Gastrocnemius medialis (tissue), 4 donors: ENCODE results near the gene NPTXR. TPM values are rescaled to one million over a fixed set of nuclear protein-coding genes. Genes with fewer than 3 reads are reported as not detected.

Source experiments
- ATAC-seq, 2 donors: fragments of 150-250 bp; one replicate each; pipeline ENCODE4 v1.9.1; 2016
- DNase-seq, 2 donors: peaks; one replicate each; pipeline ENCODE4 v3.0.0-alpha.2; 2019
- H3K27ac ChIP-seq, 4 donors: fragments of 200-600 bp; sonication (generic); 1 replicate in 1 of 4; 2 replicates in 3 of 4; pipeline ENCODE4 v1.5.1; 2016 to 2018; ENCODE audit warnings: mild to moderate bottlenecking in 2 of 4, moderate library complexity in 1 of 4
- H3K27me3 ChIP-seq, 3 donors: fragments of 200-600 bp; sonication (generic) in 2 of 3; 1 replicate in 1 of 3; 2 replicates in 2 of 3; pipeline versions ENCODE4 v1.5.1 to v1.6.0; 2016 to 2019; ENCODE audit warnings: mild to moderate bottlenecking in 1 of 3, moderate library complexity in 1 of 3
- H3K36me3 ChIP-seq, 2 donors: fragments of 200-600 bp; sonication (generic) in 1 of 2; one replicate each; pipeline ENCODE4 v1.5.1; 2017 to 2018
- H3K4me1 ChIP-seq, 2 donors: fragments of 200-600 bp; sonication (generic) in 1 of 2; one replicate each; pipeline ENCODE4 v1.5.1; 2016 to 2017; ENCODE audit warnings: mild to moderate bottlenecking in 2 of 2
- H3K4me3 ChIP-seq, 4 donors: fragments of 200-600 bp; sonication (generic) in 3 of 4; 1 replicate in 1 of 4; 2 replicates in 3 of 4; pipeline ENCODE4 v1.5.1; 2016 to 2019; ENCODE audit warnings: mild to moderate bottlenecking in 2 of 4
- H3K9me3 ChIP-seq, 3 donors: fragments of 200-600 bp; sonication (generic) in 2 of 3; 1 replicate in 1 of 3; 2 replicates in 2 of 3; pipeline ENCODE4 v1.5.1; 2016 to 2019
- POLR2A ChIP-seq, 2 donors: fragments of 450-650 bp; IDR thresholded peaks; one replicate each; pipeline ENCODE4 v1.6.1; 2017; ENCODE audit warnings: antibody characterized with exemption in 2 of 2, mild to moderate bottlenecking in 2 of 2, moderate library complexity in 2 of 2
- in situ Hi-C, 4 donors: fragments of 200-750 bp; cut with MboI; loops; one replicate each; pipeline versions ENCODE4 v1.15.0 to v1.8.0; 2017; ENCODE audit warnings: low sequenced_read_pairs in 4 of 4
- intact Hi-C: fragments of 100-400 bp; cut with DNase I; formaldehyde crosslinking; loops from one replicate; pipeline ENCODE4 v1.15.1; 2023; ENCODE audit warnings: low total_unique reads
- total RNA-seq, 4 donors: library from RNA; depleted of rRNA; stranded (reverse); fragments of >200 nt; gene quantifications; one replicate each; pipeline versions ENCODE4 v1.1.0 to v1.2.3, GENCODE V29; 2016
- TF ChIP-seq, protein P1 (sequence below), 5 experiments: fragments of 450-650 bp in 3 of 5; fragments of 200-600 bp in 2 of 5; sonication (generic) in 2 of 5; IDR thresholded peaks in 4 of 5; conservative IDR thresholded peaks in 1 of 5; 1 replicate in 4 of 5; 2 replicates in 1 of 5; pipeline ENCODE4 v1.5.1; 2016 to 2019; ENCODE audit warnings: antibody characterized with exemption in 5 of 5, mild to moderate bottlenecking in 3 of 5, moderate library complexity in 3 of 5

Gene NPTXR
- total RNA-seq, 4 donors from 2014 or later, result 0.25 to 5.0 (median 0.73) TPM

DNA sequence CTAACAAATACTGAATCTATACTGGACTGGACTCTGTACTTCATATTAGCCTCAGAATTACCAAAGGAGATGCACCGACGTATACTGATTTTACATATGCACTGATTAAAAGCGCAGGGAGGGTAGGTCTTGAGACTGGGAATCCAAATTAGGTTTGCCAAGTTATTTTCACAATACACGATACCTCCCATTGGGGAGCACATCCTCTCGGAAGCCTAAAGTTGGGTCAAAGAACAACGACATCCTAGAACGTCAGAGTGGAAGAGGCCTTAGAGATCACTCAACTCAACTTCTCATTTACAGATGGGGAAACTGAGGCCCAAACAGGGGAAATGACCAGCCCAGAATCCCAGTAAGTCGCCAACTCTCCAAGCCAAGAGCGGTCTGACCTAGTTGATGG is 50.5 kb downstream of the NPTXR start:
- no peak for DNase-seq

DNA sequence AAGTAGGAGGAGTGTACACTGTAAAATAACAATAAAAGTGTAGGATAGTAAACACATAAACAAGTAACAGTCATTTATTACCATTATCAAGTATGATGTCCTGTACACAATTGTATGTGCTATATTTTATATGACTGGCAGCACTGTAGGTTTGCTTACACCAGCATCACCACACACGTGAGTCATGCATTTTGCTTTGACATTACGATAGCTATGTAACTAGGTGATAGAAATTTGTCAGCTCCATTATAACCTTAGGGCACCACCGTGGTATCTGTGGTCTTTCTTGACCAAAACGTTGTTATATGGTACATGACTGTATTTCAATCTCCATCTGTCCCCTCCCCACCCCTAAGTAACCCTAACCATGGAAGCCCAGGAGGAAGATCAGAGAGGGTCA is 51.0 kb downstream of the NPTXR start:
- TF ChIP-seq, protein P1, sequence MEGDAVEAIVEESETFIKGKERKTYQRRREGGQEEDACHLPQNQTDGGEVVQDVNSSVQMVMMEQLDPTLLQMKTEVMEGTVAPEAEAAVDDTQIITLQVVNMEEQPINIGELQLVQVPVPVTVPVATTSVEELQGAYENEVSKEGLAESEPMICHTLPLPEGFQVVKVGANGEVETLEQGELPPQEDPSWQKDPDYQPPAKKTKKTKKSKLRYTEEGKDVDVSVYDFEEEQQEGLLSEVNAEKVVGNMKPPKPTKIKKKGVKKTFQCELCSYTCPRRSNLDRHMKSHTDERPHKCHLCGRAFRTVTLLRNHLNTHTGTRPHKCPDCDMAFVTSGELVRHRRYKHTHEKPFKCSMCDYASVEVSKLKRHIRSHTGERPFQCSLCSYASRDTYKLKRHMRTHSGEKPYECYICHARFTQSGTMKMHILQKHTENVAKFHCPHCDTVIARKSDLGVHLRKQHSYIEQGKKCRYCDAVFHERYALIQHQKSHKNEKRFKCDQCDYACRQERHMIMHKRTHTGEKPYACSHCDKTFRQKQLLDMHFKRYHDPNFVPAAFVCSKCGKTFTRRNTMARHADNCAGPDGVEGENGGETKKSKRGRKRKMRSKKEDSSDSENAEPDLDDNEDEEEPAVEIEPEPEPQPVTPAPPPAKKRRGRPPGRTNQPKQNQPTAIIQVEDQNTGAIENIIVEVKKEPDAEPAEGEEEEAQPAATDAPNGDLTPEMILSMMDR (IDR thresholded peaks at IDR 0.05 in 4 of 5, conservative IDR thresholded peaks at IDR 0.05 in 1 of 5), result no peak
- intact Hi-C loops (no loop called here), in situ Hi-C loops (no loop called here)
- Histone ChIP-seq H3K4me1 (peaks cover 16 to 29% of the 10 kb centered on the region in 2 donors), H3K27me3 (no peaks in the 10 kb centered on the region), H3K9me3 (no peaks in the 10 kb centered on the region), H3K27ac (peak overlapping the region; percentile 50 to 83 (median 80)), H3K4me3 (peak overlapping the region in 3 of 4 donors; percentile 78 to 83 (median 80)), H3K36me3 (peaks cover 0 to 4% of the 10 kb centered on the region in 2 donors)
- DNase-seq (no peak), ATAC-seq (no peak)

More for the DNA sequence above, 50.5 kb downstream of the NPTXR start:
- no peak for ATAC-seq
- H3K4me1 ChIP-seq, result peaks cover 16 to 24% of the 10 kb centered on the region in 2 donors
- H3K27ac ChIP-seq, result peak overlapping the region; percentile 50 to 83 (median 80)
- H3K9me3 ChIP-seq, result no peaks in the 10 kb centered on the region
- peaks cover 0 to 4% of the 10 kb centered on the region in 2 donors for H3K36me3 ChIP-seq
- H3K4me3 ChIP-seq, result peak overlapping the region; percentile 78 to 83 (median 79)
- no peaks in the 10 kb centered on the region for H3K27me3 ChIP-seq
- intact Hi-C loops (no loop called here), in situ Hi-C loops (no loop called here)
- TF ChIP-seq, protein P1 (IDR thresholded peaks at IDR 0.05 in 4 of 5, conservative IDR thresholded peaks at IDR 0.05 in 1 of 5), result no peak
- no peak for TF ChIP-seq POLR2A (IDR thresholded peaks at IDR 0.05)

DNA sequence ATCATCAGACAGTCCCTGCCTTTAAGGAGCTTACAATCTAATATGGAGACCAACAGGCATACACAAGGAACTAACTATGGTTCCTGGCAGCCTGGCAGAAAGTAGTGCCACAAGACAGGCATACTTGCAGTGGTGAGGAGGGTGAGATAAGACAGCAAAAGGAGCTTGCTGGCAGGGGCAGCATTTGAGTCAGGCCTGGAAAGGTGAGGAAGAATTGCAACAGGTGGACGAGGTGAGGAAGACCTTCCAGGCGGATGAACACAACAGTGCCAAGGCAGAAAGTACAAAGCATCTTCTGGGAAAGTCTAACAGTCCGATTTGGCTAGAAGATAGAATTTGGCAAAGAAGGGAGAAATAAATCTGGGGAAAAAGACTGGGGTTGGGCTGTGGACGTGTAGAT is 54.2 kb downstream of the NPTXR start:
- ATAC-seq (no peak), DNase-seq (no peak)
- H3K9me3 ChIP-seq, result no peaks in the 10 kb centered on the region
- TF ChIP-seq, protein P1 (IDR thresholded peaks at IDR 0.05 in 4 of 5, conservative IDR thresholded peaks at IDR 0.05 in 1 of 5), result no peak
- no peak for TF ChIP-seq POLR2A (IDR thresholded peaks at IDR 0.05)
- intact Hi-C loops (no loop called here), in situ Hi-C loops (no loop called here)
- H3K27me3 ChIP-seq, result no peaks in the 10 kb centered on the region
- H3K4me3 ChIP-seq, result no peak overlapping the region
- peaks cover 0 to 4% of the 10 kb centered on the region in 2 donors for H3K36me3 ChIP-seq
- peaks cover 16 to 30% of the 10 kb centered on the region in 2 donors for H3K4me1 ChIP-seq
- no peak overlapping the region for H3K27ac ChIP-seq

DNA sequence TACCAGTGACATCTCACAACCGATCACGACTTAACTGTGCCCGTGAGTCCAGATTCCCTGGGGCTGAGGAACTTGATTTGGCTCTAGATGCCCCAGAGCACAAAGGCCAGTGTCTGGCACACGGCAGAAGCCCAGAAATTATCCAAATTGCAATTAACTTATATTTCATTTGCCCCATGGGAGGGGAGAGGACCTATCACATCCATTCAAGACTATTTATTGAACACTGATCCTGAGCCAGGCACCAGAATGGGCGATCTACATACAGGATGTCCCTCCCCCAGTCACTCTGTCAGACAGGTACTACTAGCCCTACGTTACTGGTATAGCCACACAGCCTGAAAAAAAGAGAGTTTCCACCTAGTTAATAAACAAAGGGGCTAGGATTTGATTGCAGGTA is 55.0 kb downstream of the NPTXR start:
- Histone ChIP-seq H3K4me1 (peaks cover 12 to 25% of the 10 kb centered on the region in 2 donors), H3K4me3 (no peak overlapping the region), H3K36me3 (peaks cover 0 to 4% of the 10 kb centered on the region in 2 donors), H3K27ac (peak overlapping the region; percentile 50 to 74 (median 66)), H3K9me3 (no peaks in the 10 kb centered on the region), H3K27me3 (no peaks in the 10 kb centered on the region)
- DNase-seq (no peak), ATAC-seq (no peak)
- no peak for TF ChIP-seq POLR2A (IDR thresholded peaks at IDR 0.05)
- TF ChIP-seq, protein P1 (IDR thresholded peaks at IDR 0.05 in 4 of 5, conservative IDR thresholded peaks at IDR 0.05 in 1 of 5), result no peak
- in situ Hi-C loops, result no loop called here
- intact Hi-C loops, result no loop called here
